ENCODE measurements around the gene CRTC1.

The CRTC1 gene, protein sequence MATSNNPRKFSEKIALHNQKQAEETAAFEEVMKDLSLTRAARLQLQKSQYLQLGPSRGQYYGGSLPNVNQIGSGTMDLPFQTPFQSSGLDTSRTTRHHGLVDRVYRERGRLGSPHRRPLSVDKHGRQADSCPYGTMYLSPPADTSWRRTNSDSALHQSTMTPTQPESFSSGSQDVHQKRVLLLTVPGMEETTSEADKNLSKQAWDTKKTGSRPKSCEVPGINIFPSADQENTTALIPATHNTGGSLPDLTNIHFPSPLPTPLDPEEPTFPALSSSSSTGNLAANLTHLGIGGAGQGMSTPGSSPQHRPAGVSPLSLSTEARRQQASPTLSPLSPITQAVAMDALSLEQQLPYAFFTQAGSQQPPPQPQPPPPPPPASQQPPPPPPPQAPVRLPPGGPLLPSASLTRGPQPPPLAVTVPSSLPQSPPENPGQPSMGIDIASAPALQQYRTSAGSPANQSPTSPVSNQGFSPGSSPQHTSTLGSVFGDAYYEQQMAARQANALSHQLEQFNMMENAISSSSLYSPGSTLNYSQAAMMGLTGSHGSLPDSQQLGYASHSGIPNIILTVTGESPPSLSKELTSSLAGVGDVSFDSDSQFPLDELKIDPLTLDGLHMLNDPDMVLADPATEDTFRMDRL

DNA sequence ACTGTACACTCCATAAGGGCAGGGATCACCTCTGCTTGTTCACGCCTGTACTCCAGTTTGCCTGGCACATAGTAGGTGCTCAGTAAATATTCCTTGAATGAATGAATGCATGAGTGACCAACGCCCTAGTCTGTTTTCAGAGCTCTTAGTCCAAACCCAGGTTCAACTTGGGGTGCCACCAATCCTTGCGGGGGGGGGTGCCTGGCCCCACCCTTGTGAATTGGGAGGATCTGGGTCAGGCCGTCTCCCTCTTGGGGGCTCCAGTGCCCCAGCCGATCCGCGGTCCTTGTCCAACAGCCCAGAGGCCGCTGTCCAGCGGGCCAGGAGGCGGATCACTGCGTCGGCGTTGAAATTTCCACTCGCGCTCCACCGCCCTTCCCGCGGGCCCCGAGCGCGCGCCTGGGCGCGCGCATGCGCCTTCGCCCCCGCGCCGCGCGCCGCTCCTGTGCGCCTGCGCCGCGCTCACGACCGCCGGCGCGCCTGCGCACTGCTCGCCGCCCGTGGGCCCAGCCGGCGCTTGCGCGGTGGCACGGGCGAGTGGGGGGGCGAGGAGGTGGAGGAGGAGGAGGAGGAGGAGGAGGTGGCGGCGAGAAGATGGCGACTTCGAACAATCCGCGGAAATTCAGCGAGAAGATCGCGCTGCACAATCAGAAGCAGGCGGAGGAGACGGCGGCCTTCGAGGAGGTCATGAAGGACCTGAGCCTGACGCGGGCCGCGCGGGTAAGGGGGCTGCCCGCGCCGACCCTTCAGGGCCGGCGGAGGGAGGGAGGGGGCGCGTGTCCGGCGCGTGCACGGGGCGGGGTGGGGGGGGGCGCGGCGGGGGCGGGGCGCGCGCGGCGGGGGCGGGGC lies at the start of gene CRTC1:
TSS of gene CRTC1 (plus strand) at position 572 of the 849 bp plus-strand sequence. CDS start at position 595, 23 bp downstream.
- peak; percentile 98 for DNase-seq (ENCODE audit: insufficient read length, low spot score)
- TF ChIP-seq POLR2A (IDR thresholded peaks at IDR 0.05; ENCODE audit: low read depth, low read length) = peak; percentile 69
- no peak for FAIRE-seq

DNA sequence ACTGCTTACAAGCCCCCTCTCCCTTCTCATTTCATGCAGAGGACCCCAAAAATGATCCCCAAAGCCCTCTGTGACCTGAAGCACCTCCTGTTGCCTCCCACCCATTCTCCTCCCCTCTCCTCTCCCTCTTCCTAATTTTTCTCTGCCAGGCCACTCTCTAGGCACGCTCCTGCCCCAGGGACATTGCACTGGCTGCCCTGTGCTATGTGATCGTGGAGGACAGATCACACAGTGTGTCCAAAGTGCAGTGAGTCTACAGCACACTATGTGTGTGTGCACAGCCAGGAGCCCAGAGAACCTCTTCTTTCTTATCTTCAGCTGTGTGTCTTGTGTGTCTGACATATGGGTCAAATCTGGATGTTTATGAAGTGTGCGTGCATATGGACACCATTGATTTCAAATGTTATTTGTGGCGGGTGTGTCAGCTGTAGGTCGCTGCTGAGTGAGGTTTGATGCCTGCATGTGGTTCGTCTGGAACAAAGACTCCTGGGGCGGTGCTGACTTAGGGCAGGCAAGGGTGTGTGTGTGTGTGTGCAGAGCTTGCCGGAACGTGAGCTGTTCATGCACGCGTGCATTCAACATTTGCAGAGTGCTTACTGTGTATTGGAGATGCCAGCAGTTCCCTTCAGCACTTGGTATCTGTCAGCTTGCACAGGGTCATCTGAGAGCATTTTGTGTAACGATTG lies 48.7 kb upstream of the CRTC1 start:
- FAIRE-seq (no peak), DNase-seq (ENCODE audit: insufficient read length, low spot score) (no peak)
- TF ChIP-seq POLR2A (IDR thresholded peaks at IDR 0.05; ENCODE audit: low read depth, low read length) = no peak

DNA sequence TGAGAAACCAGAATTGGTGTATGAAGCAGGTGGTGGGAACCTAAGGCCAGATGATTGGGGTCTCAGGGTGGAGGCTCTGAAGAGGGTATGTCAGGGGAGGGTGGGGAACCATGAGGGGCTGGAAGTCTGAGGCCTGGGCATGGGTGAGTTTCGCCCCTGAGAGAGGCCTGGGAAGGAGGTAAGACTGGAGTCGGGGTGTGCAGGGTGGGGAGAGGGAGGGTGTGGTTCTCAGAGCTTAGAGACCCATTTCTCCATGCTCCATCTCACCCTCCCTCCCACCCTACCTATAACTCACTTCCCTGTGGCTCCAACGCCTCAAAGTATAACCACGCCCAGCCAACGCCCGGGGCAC lies 47.7 kb upstream of the CRTC1 start:
- FAIRE-seq (no peak), DNase-seq (ENCODE audit: insufficient read length, low spot score) (no peak)
- TF ChIP-seq POLR2A (IDR thresholded peaks at IDR 0.05; ENCODE audit: low read depth, low read length) = no peak

DNA sequence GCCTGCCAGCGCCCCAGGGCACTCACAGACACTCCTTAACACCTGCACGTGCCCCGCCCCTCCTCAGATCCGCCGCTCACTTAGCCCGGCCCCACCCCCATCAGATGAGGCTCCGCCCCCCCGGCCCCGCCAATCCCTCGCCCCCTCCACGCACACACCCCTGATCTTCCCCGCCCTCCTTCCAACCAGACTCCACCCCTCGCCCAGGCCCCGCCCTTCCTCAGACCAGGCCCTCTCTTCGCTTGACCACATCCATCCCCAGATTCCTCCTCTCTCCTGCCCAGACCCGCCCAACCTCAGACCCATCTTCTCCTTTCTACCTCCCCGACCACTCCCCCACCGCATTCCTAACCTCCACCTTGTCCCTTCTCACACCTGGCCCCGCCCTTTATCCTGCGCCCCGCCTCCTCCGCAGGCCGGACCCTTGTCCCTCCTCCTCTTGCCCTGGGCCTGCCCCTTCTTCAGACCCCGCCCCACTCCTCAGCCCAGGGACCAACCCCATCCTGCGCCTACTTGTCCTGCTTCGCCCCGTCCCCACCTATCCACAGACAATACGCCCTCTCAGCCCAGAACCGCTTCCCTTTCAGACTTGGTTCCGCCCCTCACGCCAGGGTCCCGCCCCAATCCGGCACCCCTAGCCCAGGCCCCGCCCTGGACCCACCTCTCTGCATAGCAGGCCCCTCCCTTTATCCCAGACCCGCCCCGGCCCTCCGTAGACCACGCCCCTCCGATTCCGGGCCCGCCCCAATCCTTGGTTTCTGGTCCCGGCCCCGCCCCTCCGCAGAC lies 47.1 kb upstream of the CRTC1 start:
- TF ChIP-seq POLR2A (IDR thresholded peaks at IDR 0.05; ENCODE audit: low read depth, low read length) = 0 out of 2 replicates have a peak, but pooled peaks have one; percentile 10
- DNase-seq (ENCODE audit: insufficient read length, low spot score) (peak; percentile 91), FAIRE-seq (no peak)

DNA sequence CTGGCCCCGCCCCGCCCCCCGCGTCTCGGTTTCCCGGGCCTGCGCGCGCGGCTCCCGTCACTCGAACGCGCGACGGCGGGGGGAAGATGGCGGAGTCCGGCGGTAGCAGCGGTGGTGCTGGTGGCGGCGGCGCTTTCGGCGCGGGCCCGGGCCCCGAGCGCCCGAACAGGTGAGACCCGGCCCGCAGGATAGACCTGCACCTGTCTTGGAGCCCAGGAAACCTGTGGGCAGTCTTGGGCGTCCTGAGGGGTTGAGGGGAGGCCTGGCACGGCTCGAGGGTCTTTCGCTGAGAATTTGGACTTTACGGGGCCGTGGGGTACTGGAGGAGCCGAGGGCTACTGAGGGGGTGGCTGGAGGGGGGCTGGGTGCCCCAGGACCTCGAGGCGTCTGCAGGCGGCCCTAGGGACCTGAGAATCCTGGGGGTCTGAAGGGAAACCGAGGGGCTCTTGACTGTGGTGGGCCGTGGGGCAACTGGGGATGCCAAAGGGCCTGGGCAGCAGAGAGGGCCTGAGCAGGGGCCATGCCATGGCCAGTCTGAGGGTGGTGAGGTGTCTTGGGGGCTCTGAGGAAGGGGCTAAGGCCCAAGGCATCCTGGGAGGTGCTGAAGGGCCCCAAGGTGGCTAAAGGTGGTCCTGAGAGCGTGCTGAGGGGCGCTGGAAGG lies 46.4 kb upstream of the CRTC1 start, which contains the start of gene KLHL26:
TSS of gene KLHL26 (plus strand) at position 60 of the 661 bp plus-strand sequence. CDS start at position 87, 27 bp downstream.
- DNase-seq (ENCODE audit: insufficient read length, low spot score) (peak; percentile 82), FAIRE-seq (no peak)
- TF ChIP-seq POLR2A (IDR thresholded peaks at IDR 0.05; ENCODE audit: low read depth, low read length) = peak; percentile 53

DNA sequence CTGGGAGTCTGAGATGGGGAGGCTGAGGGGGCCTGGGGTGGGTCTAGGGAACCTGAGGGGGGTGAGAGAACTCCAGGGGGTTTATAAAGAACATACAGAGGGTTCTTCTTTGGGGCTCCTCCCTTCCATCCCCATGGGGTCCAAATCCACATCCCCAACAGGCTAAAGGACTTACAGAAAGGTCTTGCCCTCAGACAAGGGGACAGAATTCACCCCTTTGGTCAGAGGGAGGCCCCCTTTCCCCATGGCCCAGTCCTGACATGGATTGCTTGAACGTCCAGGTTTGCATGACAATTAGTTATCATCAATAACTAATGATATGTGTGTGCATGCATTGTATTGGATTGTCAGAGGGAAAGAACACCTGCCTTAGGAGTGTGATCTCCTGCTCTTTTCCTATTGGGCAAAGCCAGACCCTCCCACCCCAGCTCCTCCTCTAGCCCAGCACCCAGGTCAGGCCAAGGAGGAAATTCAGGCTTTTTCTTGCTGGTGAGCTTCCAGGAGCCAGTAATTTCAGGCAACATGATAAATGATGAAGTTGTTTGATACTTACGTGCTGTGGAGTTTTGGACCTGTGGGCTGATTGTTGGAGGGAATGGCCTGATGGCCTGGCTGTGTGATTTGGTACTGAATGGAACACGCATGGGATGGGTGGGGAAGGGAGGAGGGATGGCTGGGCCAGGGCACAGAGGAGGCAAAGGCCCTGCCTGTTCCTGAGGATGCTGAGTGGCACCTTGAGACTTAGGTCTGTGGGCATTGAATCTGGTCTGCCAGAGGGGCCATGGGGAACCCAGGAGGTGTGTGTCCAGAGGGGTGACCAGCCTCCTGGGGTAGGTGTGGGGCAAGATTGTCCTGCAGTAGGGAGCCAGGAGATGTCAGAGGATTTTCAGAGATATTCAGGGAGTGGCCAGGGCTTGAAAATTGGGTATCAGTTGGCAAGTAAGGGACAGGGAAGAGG lies 45.5 kb upstream of the CRTC1 start:
- DNase-seq (ENCODE audit: insufficient read length, low spot score) = no peak
- FAIRE-seq = no peak

DNA sequence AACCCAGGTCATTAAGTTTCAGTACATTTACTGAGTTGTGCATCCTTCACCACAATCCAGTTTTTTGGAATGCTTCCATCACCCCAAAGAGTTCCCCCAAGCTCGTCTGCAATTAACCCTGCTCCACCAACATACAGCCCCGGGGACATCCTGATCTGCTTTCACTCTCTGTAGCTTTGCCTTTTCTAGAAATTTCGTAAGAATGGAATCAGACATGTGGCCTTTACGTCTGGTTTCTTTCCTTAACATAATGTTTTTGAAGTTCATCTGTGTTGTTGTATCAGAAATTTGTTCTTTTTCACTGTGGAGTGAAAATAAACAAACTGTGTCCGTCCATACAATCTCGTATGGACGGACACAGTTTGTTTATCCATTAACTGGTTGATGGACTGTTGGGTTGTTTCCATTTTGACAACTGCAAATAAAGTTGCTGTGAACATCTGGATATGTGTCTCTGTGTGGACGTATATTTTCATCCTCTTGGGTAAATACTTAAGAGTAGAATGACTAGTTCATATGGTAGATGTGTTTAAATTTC lies 43.7 kb upstream of the CRTC1 start:
- no peak for DNase-seq (ENCODE audit: insufficient read length, low spot score)
- TF ChIP-seq POLR2A (IDR thresholded peaks at IDR 0.05; ENCODE audit: low read depth, low read length) = no peak
- no peak for FAIRE-seq

More for the DNA sequence above, 45.5 kb upstream of the CRTC1 start:
- TF ChIP-seq POLR2A (IDR thresholded peaks at IDR 0.05; ENCODE audit: low read depth, low read length) = no peak

DNA sequence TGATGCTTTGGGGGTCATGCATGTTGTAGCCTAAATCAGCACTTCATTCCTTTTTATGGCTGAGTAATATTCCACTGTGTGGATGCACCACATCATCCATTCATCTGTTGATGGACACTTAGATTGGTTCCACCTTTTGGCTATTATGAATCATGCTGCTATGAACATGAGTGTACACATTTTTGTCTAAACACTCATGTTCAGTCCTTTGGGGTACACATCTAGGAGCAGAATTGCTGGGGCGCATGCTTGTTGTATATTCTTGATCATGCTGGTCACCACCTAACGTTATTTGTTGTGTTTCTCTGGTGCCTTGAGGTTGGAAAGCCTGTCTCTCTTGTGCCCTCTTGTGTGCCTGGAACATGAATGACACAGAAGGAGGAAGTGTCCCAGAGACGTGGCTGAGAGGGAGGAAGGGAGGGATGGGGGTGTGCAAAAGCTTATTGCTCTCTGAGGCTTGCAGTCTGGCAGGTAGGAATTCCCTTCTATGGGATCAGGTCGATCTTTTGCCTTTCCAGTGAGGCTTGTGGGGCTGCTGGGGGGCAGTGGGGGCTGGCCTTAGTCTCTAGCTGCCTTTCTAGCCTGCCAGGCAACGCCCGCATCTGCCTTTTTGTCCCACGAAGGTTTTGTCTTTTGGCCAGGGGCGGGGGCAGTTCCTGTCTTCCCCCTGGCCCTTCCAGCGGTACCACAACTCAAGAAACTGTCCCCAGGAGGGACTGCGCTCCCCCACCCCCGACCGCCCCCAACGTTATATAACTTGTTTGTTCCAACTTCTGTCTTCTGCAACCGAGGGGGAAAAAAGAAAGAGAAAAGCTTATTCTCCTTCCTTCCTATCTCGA lies 39.1 kb upstream of the CRTC1 start:
- no peak for FAIRE-seq
- TF ChIP-seq POLR2A (IDR thresholded peaks at IDR 0.05; ENCODE audit: low read depth, low read length) = no peak

DNA sequence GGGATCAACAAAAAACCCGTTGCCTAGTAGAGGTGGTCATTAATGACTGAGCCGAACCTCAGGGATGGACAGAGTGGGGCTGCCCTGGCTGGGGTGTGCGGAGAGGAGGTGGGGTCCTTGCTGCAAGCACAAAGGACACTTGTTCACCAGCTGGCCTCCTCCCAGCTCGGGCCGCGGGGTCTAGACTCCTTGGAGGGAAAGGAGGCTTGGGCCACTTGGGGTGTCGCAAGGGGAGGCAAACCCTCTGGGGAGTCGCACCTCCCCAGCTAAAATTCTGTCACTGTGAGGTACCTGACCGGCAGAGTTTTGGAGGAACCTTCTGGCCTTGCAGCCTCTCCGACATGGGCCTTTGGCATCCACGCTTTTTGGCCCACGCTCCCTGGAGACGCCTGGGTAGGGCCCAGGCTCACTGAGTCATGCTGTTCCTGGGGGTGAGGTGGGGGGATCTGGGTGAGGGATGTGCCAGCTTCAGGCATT lies 38.4 kb upstream of the CRTC1 start:
- TF ChIP-seq POLR2A (IDR thresholded peaks at IDR 0.05; ENCODE audit: low read depth, low read length) = no peak
- DNase-seq (ENCODE audit: insufficient read length, low spot score) (no peak), FAIRE-seq (no peak)

More for the DNA sequence above, 39.1 kb upstream of the CRTC1 start:
- DNase-seq (ENCODE audit: insufficient read length, low spot score) = no peak
